ENCODE data around the gene MDFIC2.

MDFIC2 gene

GRCh38 chr3:70176224-70176623 is 136.2 kb downstream of the MDFIC2 start:
- no peaks in the 10 kb centered on the region for H3K9me2 ChIP-seq (ENCODE audit: low read depth, low read length)
- H3K4me2 ChIP-seq (ENCODE audit: low read length): no peak overlapping the region
- no peak overlapping the region for H3K9ac ChIP-seq (ENCODE audit: low read length)
- H4K20me1 ChIP-seq (ENCODE audit: insufficient read depth, low read length): no peaks in the 10 kb centered on the region
- TF ChIP-seq, protein P1, sequence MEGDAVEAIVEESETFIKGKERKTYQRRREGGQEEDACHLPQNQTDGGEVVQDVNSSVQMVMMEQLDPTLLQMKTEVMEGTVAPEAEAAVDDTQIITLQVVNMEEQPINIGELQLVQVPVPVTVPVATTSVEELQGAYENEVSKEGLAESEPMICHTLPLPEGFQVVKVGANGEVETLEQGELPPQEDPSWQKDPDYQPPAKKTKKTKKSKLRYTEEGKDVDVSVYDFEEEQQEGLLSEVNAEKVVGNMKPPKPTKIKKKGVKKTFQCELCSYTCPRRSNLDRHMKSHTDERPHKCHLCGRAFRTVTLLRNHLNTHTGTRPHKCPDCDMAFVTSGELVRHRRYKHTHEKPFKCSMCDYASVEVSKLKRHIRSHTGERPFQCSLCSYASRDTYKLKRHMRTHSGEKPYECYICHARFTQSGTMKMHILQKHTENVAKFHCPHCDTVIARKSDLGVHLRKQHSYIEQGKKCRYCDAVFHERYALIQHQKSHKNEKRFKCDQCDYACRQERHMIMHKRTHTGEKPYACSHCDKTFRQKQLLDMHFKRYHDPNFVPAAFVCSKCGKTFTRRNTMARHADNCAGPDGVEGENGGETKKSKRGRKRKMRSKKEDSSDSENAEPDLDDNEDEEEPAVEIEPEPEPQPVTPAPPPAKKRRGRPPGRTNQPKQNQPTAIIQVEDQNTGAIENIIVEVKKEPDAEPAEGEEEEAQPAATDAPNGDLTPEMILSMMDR (IDR thresholded peaks at IDR 0.05; ENCODE audit: low read length): no peak
- no peak for TF ChIP-seq EZH2 (IDR thresholded peaks at IDR 0.05; ENCODE audit: borderline replicate concordance, low read length)
- no peak overlapping the region for H3K4me3 ChIP-seq (ENCODE audit: low read depth, low read length, poor library complexity, severe bottlenecking)
- H2AFZ ChIP-seq (ENCODE audit: low read length): no peak overlapping the region
- no peaks in the 10 kb centered on the region for H3K27me3 ChIP-seq (ENCODE audit: insufficient read depth, low read length)
- H3F3A ChIP-seq (ENCODE audit: insufficient read depth, low read length): no peaks in the 10 kb centered on the region
- H3K9me3 ChIP-seq (ENCODE audit: low read length): no peaks in the 10 kb centered on the region
- H3K4me1 ChIP-seq (ENCODE audit: insufficient read depth, low read length, severe bottlenecking): no peaks in the 10 kb centered on the region
- no peak overlapping the region for H3K27ac ChIP-seq (ENCODE audit: low read depth, low read length, poor library complexity, severe bottlenecking)
- no peaks in the 10 kb centered on the region for H3K79me2 ChIP-seq (ENCODE audit: insufficient read depth, low read length)
- H3K36me3 ChIP-seq (ENCODE audit: insufficient read depth, low read length): no peaks in the 10 kb centered on the region

GRCh38 chr3:70156808-70157207 is 155.6 kb downstream of the MDFIC2 start:
- no peaks in the 10 kb centered on the region for H3K36me3 ChIP-seq (ENCODE audit: insufficient read depth, low read length)
- H3K27me3 ChIP-seq (ENCODE audit: insufficient read depth, low read length): no peaks in the 10 kb centered on the region
- TF ChIP-seq EZH2 (IDR thresholded peaks at IDR 0.05; ENCODE audit: borderline replicate concordance, low read length): no peak
- TF ChIP-seq, protein P1 (IDR thresholded peaks at IDR 0.05; ENCODE audit: low read length): no peak
- H3K4me1 ChIP-seq (ENCODE audit: insufficient read depth, low read length, severe bottlenecking): no peaks in the 10 kb centered on the region
- no peaks in the 10 kb centered on the region for H3K9me3 ChIP-seq (ENCODE audit: low read length)
- H3K9ac ChIP-seq (ENCODE audit: low read length): no peak overlapping the region
- no peaks in the 10 kb centered on the region for H3K79me2 ChIP-seq (ENCODE audit: insufficient read depth, low read length)
- no peak overlapping the region for H3K27ac ChIP-seq (ENCODE audit: low read depth, low read length, poor library complexity, severe bottlenecking)
- no peak overlapping the region for H3K4me3 ChIP-seq (ENCODE audit: low read depth, low read length, poor library complexity, severe bottlenecking)
- no peak overlapping the region for H2AFZ ChIP-seq (ENCODE audit: low read length)
- H3K9me2 ChIP-seq (ENCODE audit: low read depth, low read length): no peaks in the 10 kb centered on the region
- no peaks in the 10 kb centered on the region for H3F3A ChIP-seq (ENCODE audit: insufficient read depth, low read length)
- no peak overlapping the region for H3K4me2 ChIP-seq (ENCODE audit: low read length)
- no peaks in the 10 kb centered on the region for H4K20me1 ChIP-seq (ENCODE audit: insufficient read depth, low read length)

- H3K9me3 ChIP-seq (ENCODE audit: low read length): no peaks in the 10 kb centered on the region
- H2AFZ ChIP-seq (ENCODE audit: low read length): no peak overlapping the region
- H3K36me3 ChIP-seq (ENCODE audit: insufficient read depth, low read length): no peaks in the 10 kb centered on the region
- no peaks in the 10 kb centered on the region for H3K9me2 ChIP-seq (ENCODE audit: low read depth, low read length)
- no peak for TF ChIP-seq EZH2 (IDR thresholded peaks at IDR 0.05; ENCODE audit: borderline replicate concordance, low read length)
- TF ChIP-seq, protein P1 (IDR thresholded peaks at IDR 0.05; ENCODE audit: low read length): no peak
- H4K20me1 ChIP-seq (ENCODE audit: insufficient read depth, low read length): no peaks in the 10 kb centered on the region
- no peak overlapping the region for H3K4me3 ChIP-seq (ENCODE audit: low read depth, low read length, poor library complexity, severe bottlenecking)
- no peaks in the 10 kb centered on the region for H3K27me3 ChIP-seq (ENCODE audit: insufficient read depth, low read length)
- H3K27ac ChIP-seq (ENCODE audit: low read depth, low read length, poor library complexity, severe bottlenecking): no peak overlapping the region
- H3K9ac ChIP-seq (ENCODE audit: low read length): no peak overlapping the region
- no peaks in the 10 kb centered on the region for H3F3A ChIP-seq (ENCODE audit: insufficient read depth, low read length)
- H3K4me2 ChIP-seq (ENCODE audit: low read length): no peak overlapping the region
- H3K79me2 ChIP-seq (ENCODE audit: insufficient read depth, low read length): no peaks in the 10 kb centered on the region
- no peaks in the 10 kb centered on the region for H3K4me1 ChIP-seq (ENCODE audit: insufficient read depth, low read length, severe bottlenecking)
These were observed 161.8 kb downstream of the MDFIC2 start for GRCh38 chr3:70150599-70150998.
